ENCODE data around the gene SKAP1.

SKAP1 gene

GRCh38 chr17:48328457-48328856 is 101.6 kb downstream of the SKAP1 start:
- DNase-seq (ENCODE audit: extremely low read depth, insufficient read length), result no peak
- H3K36me3 ChIP-seq (ENCODE audit: control insufficient read depth, insufficient read depth, low read length), result no peaks in the 10 kb centered on the region
- H3K27me3 ChIP-seq (replicated peaks; ENCODE audit: control insufficient read depth, insufficient read depth, low read length), result no peaks in the 10 kb centered on the region
- no peak for TF ChIP-seq CTCF (IDR thresholded peaks at IDR 0.05; ENCODE audit: insufficient read depth, low read length, poor library complexity, severe bottlenecking)
- H3K4me3 ChIP-seq (replicated peaks; ENCODE audit: low read depth, low read length), result no peak overlapping the region

- H3K27me3 ChIP-seq (replicated peaks; ENCODE audit: control insufficient read depth, insufficient read depth, low read length), result no peaks in the 10 kb centered on the region
- H3K36me3 ChIP-seq (ENCODE audit: control insufficient read depth, insufficient read depth, low read length), result no peaks in the 10 kb centered on the region
- no peak for DNase-seq (ENCODE audit: extremely low read depth, insufficient read length)
- no peak overlapping the region for H3K4me3 ChIP-seq (replicated peaks; ENCODE audit: low read depth, low read length)
- no peak for TF ChIP-seq CTCF (IDR thresholded peaks at IDR 0.05; ENCODE audit: insufficient read depth, low read length, poor library complexity, severe bottlenecking)
Measured at GRCh38 chr17:48326310-48326709, 103.7 kb downstream of the SKAP1 start.

GRCh38 chr17:48322060-48322459 is 108.0 kb downstream of the SKAP1 start:
- H3K4me3 ChIP-seq (replicated peaks; ENCODE audit: low read depth, low read length), result no peak overlapping the region
- no peak for TF ChIP-seq CTCF (IDR thresholded peaks at IDR 0.05; ENCODE audit: insufficient read depth, low read length, poor library complexity, severe bottlenecking)
- no peak for DNase-seq (ENCODE audit: extremely low read depth, insufficient read length)
- H3K27me3 ChIP-seq (replicated peaks; ENCODE audit: control insufficient read depth, insufficient read depth, low read length), result no peaks in the 10 kb centered on the region
- no peaks in the 10 kb centered on the region for H3K36me3 ChIP-seq (ENCODE audit: control insufficient read depth, insufficient read depth, low read length)

- Histone ChIP-seq H3K27me3 (replicated peaks; ENCODE audit: control insufficient read depth, insufficient read depth, low read length) (no peaks in the 10 kb centered on the region), H3K36me3 (ENCODE audit: control insufficient read depth, insufficient read depth, low read length) (no peaks in the 10 kb centered on the region), H3K4me3 (replicated peaks; ENCODE audit: low read depth, low read length) (no peak overlapping the region)
- TF ChIP-seq CTCF (IDR thresholded peaks at IDR 0.05; ENCODE audit: insufficient read depth, low read length, poor library complexity, severe bottlenecking), result no peak
- no peak for DNase-seq (ENCODE audit: extremely low read depth, insufficient read length)
Measured at GRCh38 chr17:48317732-48318131, 112.3 kb downstream of the SKAP1 start.

- Histone ChIP-seq H3K27me3 (replicated peaks; ENCODE audit: control insufficient read depth, insufficient read depth, low read length) (no peaks in the 10 kb centered on the region), H3K36me3 (ENCODE audit: control insufficient read depth, insufficient read depth, low read length) (no peaks in the 10 kb centered on the region; the same call in 1 of the 2 replicates), H3K4me3 (replicated peaks; ENCODE audit: low read depth, low read length) (no peak overlapping the region)
- no peak for DNase-seq (ENCODE audit: extremely low read depth, insufficient read length)
- no peak for TF ChIP-seq CTCF (IDR thresholded peaks at IDR 0.05; ENCODE audit: insufficient read depth, low read length, poor library complexity, severe bottlenecking)
Measured at GRCh38 chr17:48314716-48315115, 115.3 kb downstream of the SKAP1 start.

- Histone ChIP-seq H3K4me3 (replicated peaks; ENCODE audit: low read depth, low read length) (no peak overlapping the region), H3K36me3 (ENCODE audit: control insufficient read depth, insufficient read depth, low read length) (no peaks in the 10 kb centered on the region; the same call in 1 of the 2 replicates), H3K27me3 (replicated peaks; ENCODE audit: control insufficient read depth, insufficient read depth, low read length) (no peaks in the 10 kb centered on the region)
- no peak for TF ChIP-seq CTCF (IDR thresholded peaks at IDR 0.05; ENCODE audit: insufficient read depth, low read length, poor library complexity, severe bottlenecking)
- DNase-seq (ENCODE audit: extremely low read depth, insufficient read length), result no peak
Measured at GRCh38 chr17:48313096-48313755, 116.8 kb downstream of the SKAP1 start.
